NCI-H1048 (cell line): ENCODE results near the gene IFNK.

Source experiments
- DNase-seq: peaks from one replicate; lab custom pipeline; 2025; lab: John Stamatoyannopoulos, UW

IFNK gene

GRCh38 chr9:27573634-27574590, 49.8 kb downstream of the IFNK start:
- DNase-seq, result peak; percentile 98
